HG02798 (cell line): ENCODE measurements around the gene ZNF609.

Source experiments
- ATAC-seq: cut with Tn5 transposase; IDR thresholded peaks from one replicate; pipeline ENCODE4 v1.9.1; 2021; ENCODE audit warnings: mild to moderate bottlenecking; ENCODE audit not compliant: unreplicated experiment, poor library complexity

Gene ZNF609

GRCh38 chr15:64705006-64705405 lies 244.6 kb downstream of the ZNF609 start:
- ATAC-seq = no peak

- ATAC-seq = no peak
Observed at GRCh38 chr15:64706011-64706911, 245.9 kb downstream of the ZNF609 start.

GRCh38 chr15:64710676-64711428 lies 250.5 kb downstream of the ZNF609 start:
- ATAC-seq = no peak

GRCh38 chr15:64712353-64712752 lies 252.0 kb downstream of the ZNF609 start:
- no peak for ATAC-seq

GRCh38 chr15:64713592-64713991 lies 253.2 kb downstream of the ZNF609 start:
- no peak for ATAC-seq

DNA sequence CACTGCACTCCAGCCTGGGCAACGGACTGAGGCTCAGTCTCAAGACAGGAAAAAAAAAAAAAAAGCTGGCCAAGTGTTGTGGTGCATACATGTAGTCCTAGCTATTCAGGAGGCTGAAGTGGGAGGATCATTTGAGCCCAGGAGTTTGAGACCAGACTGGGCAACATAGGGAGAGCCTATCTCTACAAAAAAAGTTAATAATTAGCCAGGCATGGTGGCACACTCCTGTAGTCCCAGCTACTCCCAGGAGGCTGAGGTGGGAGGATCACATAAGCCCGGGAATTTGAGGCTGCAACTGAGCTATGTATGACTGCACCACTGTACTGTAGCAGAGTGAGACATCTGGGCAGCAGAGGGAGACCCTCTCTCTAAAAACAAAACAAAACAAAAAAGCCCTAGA lies 256.1 kb downstream of the ZNF609 start:
- ATAC-seq = no peak

DNA sequence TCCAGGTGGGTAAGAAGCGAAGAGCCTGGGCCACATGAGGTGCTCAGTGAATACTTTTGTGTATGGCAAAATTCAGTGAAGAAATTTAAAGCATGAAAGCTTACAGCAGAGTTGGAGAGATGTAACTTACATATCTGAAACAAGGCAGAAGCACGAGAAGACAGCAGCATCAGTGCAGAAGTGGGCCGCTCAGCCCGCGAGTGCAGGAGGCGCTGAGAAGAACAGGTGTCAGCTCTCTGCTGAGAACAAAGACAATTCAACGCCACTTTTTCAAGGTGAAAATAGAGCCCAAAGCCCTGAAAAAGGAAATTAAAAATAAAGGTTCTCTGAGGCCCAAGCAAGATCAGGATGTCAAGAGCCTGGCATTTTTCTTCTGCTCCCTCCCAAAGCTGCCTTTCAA lies 256.8 kb downstream of the ZNF609 start:
- ATAC-seq = no peak

DNA sequence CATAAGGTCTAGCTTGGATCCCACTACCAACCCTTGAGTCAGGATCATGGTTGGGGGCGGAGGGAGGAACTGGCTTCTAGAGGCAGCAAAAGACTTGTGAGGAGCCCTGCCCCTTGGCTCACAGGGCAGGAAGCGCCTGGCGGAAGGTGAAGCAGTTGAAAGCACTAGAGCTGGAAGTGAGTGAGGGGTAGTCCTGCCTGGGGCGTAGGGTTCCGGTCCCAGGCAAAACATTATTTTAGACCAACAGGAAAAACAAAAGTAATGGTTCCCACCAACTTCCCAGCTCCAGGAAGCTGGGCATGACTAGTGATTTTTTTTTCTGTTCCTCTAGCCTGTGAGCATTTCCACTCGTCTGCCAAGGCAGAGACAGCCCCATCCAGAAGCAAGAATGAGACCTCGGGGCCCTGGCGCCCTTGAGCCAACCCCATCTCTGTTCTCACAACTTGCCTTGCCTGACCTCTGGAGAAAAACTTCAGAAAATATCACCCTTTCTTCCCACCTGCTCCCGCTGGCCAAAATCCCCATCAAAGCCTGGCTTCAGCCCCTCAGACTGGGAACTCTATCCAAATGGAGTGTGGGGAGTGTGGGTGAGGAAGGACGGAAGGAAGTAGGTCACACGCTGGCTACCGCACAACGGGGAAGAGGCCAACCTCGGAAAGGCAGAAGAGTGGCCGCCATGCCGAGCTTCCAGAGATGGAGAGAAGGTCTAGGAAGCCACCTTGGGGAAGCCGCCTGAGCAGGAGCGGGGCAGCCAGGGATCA lies 257.5 kb downstream of the ZNF609 start:
- ATAC-seq = no peak

DNA sequence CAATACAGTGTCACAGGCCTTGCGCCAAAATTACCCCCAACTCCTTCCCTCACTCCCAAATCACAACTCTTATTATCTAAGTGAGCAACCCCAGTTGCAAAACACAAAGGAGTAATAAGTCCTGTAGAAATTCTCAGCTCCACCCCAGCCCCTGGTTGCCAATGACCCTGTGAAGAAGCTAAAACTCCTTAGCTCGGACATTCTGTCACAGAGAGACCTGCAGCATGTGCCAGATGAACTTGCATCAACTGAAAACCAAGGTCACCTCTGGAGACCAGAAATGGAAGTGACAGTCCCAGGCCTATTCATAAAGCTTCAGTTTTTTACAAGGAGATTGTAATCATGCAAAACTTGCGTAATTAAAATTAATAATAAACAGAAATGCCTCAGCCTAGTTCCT lies 259.8 kb downstream of the ZNF609 start:
- ATAC-seq = no peak

DNA sequence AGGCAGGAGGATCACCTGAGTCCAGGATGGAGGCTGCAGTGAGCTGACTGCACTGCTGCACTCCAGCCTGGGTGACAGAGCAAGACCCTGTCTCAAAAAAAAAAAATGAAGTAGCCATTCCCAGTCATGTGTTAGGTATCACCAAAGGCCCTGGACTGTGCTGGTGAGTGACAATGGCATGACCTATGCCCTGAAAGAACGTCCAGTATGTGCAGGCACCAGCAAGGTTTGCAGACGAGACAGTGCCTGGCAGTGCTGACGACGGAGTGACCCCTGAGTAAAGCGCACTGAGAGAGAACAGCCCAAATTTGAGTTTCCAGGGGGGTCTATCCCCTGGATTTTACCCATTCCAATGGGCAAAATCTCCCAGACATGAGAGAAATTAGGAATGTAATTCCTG lies 269.8 kb downstream of the ZNF609 start:
- no peak for ATAC-seq

DNA sequence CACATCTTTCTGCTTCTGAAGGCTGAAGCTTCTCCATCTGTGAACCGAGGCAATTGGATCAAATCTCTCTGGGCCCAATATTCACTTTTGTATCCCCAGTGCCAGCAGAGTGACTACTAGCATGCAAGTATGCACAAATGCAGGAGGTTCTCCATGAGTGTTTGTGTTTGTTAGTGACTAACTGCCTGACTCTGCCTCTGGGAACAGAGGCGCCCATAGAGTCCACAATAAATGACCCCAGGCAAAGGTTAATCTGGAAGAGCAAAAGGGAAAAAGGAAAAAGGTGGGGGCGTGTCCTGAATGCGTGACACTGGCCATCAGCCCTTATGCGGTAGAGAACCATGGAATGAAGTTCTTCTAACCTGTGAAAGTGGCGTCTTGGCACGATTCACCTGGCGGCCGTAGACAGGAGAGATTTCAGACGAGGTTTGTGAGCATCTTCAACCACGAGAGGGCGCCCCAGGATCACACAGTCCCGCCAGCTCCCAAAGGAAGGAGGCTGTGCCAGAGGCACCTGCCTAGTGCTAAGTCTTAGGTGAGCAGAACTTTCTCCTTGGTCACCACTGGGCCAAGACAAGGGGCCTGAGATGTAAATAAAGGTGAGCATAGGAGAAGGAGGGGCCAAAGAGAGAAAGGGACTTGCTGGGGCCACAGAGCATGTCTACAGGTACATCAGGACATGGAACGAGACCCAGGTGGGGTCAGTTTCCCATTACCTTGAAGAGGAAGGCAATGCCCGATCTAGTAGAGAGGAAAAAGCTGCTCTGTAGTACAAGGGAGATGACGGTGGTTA lies 270.8 kb downstream of the ZNF609 start:
- no peak for ATAC-seq

DNA sequence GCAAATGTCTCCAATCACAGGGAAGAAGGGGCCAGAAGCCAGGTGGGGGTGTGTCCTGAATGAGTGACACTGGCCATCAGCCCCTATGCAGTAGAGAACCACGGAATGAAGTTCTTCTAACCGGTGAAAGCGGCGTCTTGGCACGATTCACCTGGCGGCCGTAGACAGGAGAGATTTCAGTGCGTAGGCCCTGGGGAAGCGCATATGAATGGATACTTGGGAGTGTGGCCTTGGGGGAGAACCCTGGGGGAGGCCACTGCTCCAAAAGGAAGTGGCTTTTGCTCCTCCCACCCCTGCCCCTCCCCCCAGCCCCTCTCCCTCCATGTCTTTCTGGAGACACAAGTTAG lies 271.4 kb downstream of the ZNF609 start:
- ATAC-seq = no peak

DNA sequence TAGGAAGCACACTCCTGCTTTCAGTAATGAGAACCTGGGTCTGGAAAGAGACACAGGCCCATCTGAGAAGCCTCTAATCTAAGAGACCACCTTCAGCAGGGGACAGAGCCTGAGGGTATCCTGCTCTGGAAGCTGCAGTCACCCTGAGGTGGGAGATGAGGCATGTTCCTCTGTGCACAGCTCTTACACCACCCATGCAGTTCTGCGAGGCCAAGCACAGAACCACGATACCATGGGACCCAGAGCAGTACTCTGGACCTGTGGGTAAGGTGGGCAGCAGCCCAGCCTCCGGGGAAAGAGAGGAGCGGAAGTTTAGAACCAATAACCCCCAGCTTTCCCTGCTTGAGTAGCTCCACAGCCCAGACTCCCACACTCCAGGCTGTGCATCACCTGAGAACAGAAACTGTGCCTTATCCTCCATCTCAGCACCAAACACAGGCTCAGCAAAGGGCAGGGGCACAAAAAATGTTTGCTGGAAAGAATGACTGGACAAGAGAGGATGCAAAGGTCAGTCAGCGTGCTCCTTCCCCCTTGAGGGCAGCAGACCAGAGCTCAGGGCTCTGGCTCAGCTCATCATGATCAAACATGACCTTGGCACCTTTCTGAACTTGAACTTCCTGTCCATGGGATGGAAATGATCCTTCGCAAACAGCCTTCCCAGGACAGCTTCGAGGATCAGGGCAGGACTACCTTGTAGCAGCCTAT lies 271.9 kb downstream of the ZNF609 start:
- no peak for ATAC-seq
